GM19239 (cell line): ENCODE data around the gene GRIK3.

Experiments
- DNase-seq: peaks from one replicate; pipeline ENCODE4 v3.0.0; 2011; ENCODE audit warnings: low spot score; ENCODE audit not compliant: insufficient read length
- FAIRE-seq: peaks from 2 replicates; lab custom pipeline; 2011; peaks lifted over from hg19 to GRCh38; lab: Jason Lieb, UNC

The GRIK3 gene

GRCh38 chr1:36843906-36844610, 190.3 kb downstream of the GRIK3 start:
- DNase-seq (no peak), FAIRE-seq (no peak)

- DNase-seq: no peak
- no peak for FAIRE-seq
Observed at GRCh38 chr1:36843027-36843426, 191.3 kb downstream of the GRIK3 start.

GRCh38 chr1:36842448-36842847, 191.9 kb downstream of the GRIK3 start:
- no peak for FAIRE-seq
- no peak for DNase-seq

- FAIRE-seq: no peak
- no peak for DNase-seq
Observed at GRCh38 chr1:36839485-36839884, 194.8 kb downstream of the GRIK3 start.

- FAIRE-seq: no peak
- no peak for DNase-seq
Observed at GRCh38 chr1:36838888-36839287, 195.4 kb downstream of the GRIK3 start.

GRCh38 chr1:36836916-36837315, 197.4 kb downstream of the GRIK3 start:
- DNase-seq: no peak
- FAIRE-seq: no peak

GRCh38 chr1:36836196-36836883, 198.0 kb downstream of the GRIK3 start:
- DNase-seq (no peak), FAIRE-seq (no peak)

GRCh38 chr1:36835696-36836095, 198.6 kb downstream of the GRIK3 start:
- FAIRE-seq (no peak), DNase-seq (no peak)

- DNase-seq: no peak
- no peak for FAIRE-seq
Observed at GRCh38 chr1:36835017-36835695, 199.2 kb downstream of the GRIK3 start.

GRCh38 chr1:36834586-36834985, 199.7 kb downstream of the GRIK3 start:
- FAIRE-seq (no peak), DNase-seq (no peak)

GRCh38 chr1:36831186-36831810, 203.0 kb downstream of the GRIK3 start:
- no peak for FAIRE-seq
- DNase-seq: no peak

GRCh38 chr1:36829961-36830360, 204.4 kb downstream of the GRIK3 start:
- no peak for FAIRE-seq

GRCh38 chr1:36829066-36829465, 205.2 kb downstream of the GRIK3 start:
- DNase-seq (no peak), FAIRE-seq (no peak)

More at GRCh38 chr1:36829961-36830360, 204.4 kb downstream of the GRIK3 start:
- DNase-seq: no peak

GRCh38 chr1:36825226-36825625, 209.1 kb downstream of the GRIK3 start:
- FAIRE-seq (no peak), DNase-seq (no peak)

GRCh38 chr1:36824390-36824861, 209.9 kb downstream of the GRIK3 start:
- FAIRE-seq (no peak), DNase-seq (no peak)

GRCh38 chr1:36822648-36823047, 211.7 kb downstream of the GRIK3 start:
- FAIRE-seq (no peak), DNase-seq (no peak)

GRCh38 chr1:36821386-36821785, 212.9 kb downstream of the GRIK3 start:
- FAIRE-seq: no peak
- no peak for DNase-seq

- no peak for FAIRE-seq
- DNase-seq: no peak
Observed at GRCh38 chr1:36818771-36819170, 215.5 kb downstream of the GRIK3 start.

GRCh38 chr1:36816348-36816747, 218.0 kb downstream of the GRIK3 start:
- FAIRE-seq: no peak
- no peak for DNase-seq

- no peak for DNase-seq
- FAIRE-seq: no peak
Observed at GRCh38 chr1:36814774-36815173, 219.5 kb downstream of the GRIK3 start.

- FAIRE-seq (no peak), DNase-seq (no peak)
Observed at GRCh38 chr1:36814083-36814482, 220.2 kb downstream of the GRIK3 start.
